ENCODE measurements around the gene KLF4.

KLF4 gene

GRCh38 chr9:107447834-107448233, 41.7 kb downstream of the KLF4 start:
- no peak for DNase-seq

- no peak for DNase-seq
These were observed 42.5 kb downstream of the KLF4 start for GRCh38 chr9:107447081-107447480.

- no peak for DNase-seq
These were observed 43.1 kb downstream of the KLF4 start for GRCh38 chr9:107446491-107446890.

- DNase-seq: no peak
These were observed 45.8 kb downstream of the KLF4 start for GRCh38 chr9:107443786-107444185.

- no peak for DNase-seq
These were observed 49.5 kb downstream of the KLF4 start for GRCh38 chr9:107439991-107440456.

- no peak for DNase-seq
These were observed 51.1 kb downstream of the KLF4 start for GRCh38 chr9:107438211-107439031.

- DNase-seq: no peak
These were observed 51.9 kb downstream of the KLF4 start for GRCh38 chr9:107437716-107438115.

- DNase-seq: no peak
These were observed 54.2 kb downstream of the KLF4 start for GRCh38 chr9:107435415-107435814.

Data from activated T-cell treated with anti-CD3 and anti-CD28 coated beads, Interleukin-2, amount 50 U/mL, for 48 hours (primary cell).